Sigmoid colon (tissue), 7 donors: Measurements from ENCODE around the gene PRLH. TPM values are rescaled to one million over a fixed set of nuclear protein-coding genes. Genes with fewer than 3 reads are reported as not detected.

ENCODE experiments used
- DNase-seq: peaks from one replicate; pipeline ENCODE4 v3.0.0-alpha.2; 2019
- H3K27ac ChIP-seq, 4 donors: fragments of 200-600 bp; sonication (generic); one replicate each; pipeline ENCODE4 v1.5.1; 2016 to 2019; ENCODE audit warnings: mild to moderate bottlenecking in 1 of 4
- H3K27me3 ChIP-seq, 3 donors: fragments of 200-600 bp; sonication (generic); one replicate each; pipeline ENCODE4 v1.5.1; 2019; ENCODE audit warnings: mild to moderate bottlenecking in 1 of 3
- H3K36me3 ChIP-seq, 4 donors: fragments of 200-600 bp; sonication (generic); one replicate each; pipeline ENCODE4 v1.5.1; 2016 to 2019
- H3K4me1 ChIP-seq, 4 donors: fragments of 200-600 bp; sonication (generic); one replicate each; pipeline ENCODE4 v1.5.1; 2017 to 2019
- H3K4me3 ChIP-seq, 4 donors: fragments of 200-600 bp; sonication (generic); one replicate each; pipeline ENCODE4 v1.5.1; 2017 to 2019; ENCODE audit warnings: mild to moderate bottlenecking in 2 of 4, moderate library complexity in 1 of 4
- H3K9me3 ChIP-seq, 4 donors: fragments of 200-600 bp in 3 of 4; sonication (generic) in 3 of 4; one replicate each; pipeline versions ENCODE4 v1.5.1 to v1.6.1; 2013 to 2019
- EP300 ChIP-seq, 4 donors: sonication (generic); formaldehyde crosslinking; IDR thresholded peaks; one replicate each; pipeline ENCODE4 v1.6.1; 2017; ENCODE audit warnings: antibody characterized with exemption in 4 of 4
- POLR2A ChIP-seq, 2 donors: fragments of 450-650 bp; IDR thresholded peaks; one replicate each; pipeline ENCODE4 v1.6.1; 2016; ENCODE audit warnings: antibody characterized with exemption in 2 of 2, mild to moderate bottlenecking in 2 of 2, moderate library complexity in 2 of 2
- POLR2AphosphoS5 ChIP-seq, 4 donors: sonication (generic); formaldehyde crosslinking; IDR thresholded peaks; one replicate each; pipeline ENCODE4 v1.6.1; 2017; ENCODE audit warnings: antibody characterized with exemption in 4 of 4
- WGBS, 2 donors: extraction: QIAGEN DNeasy Blood & Tissue Kit; methylation state at CpG; one replicate each; pipeline ENCODE4 v1.1.7; 2013; 5-methylcytosine and 5-hydroxymethylcytosine counted together
- intact Hi-C: fragments of 100-400 bp; cut with DNase I; formaldehyde crosslinking; loops from one replicate; pipeline ENCODE4 v1.15.1; 2023
- polyA plus RNA-seq, 3 donors: library from polyadenylated mRNA; stranded (reverse); fragments of 200-250 nt; gene quantifications; one replicate each; pipeline ENCODE4 v1.2.3, GENCODE V29; 2013
- total RNA-seq, 4 donors: library from RNA; depleted of rRNA; stranded (reverse); fragments of >200 nt; gene quantifications; one replicate each; pipeline ENCODE4 v1.1.0, GENCODE V29; 2016
- TF ChIP-seq, protein P1 (sequence below), 4 experiments: fragments of 450-650 bp in 3 of 4; fragments of 200-600 bp in 1 of 4; IDR thresholded peaks; one replicate each; pipeline ENCODE4 v1.5.1; 2016 to 2019; ENCODE audit warnings: antibody characterized with exemption in 4 of 4, mild to moderate bottlenecking in 3 of 4, moderate library complexity in 2 of 4
- donor health status: healthy with polysubstance abuse.
- donor health status: Bipolar disorder and iron deficiency.
- donor health status: healthy.

PRLH gene
- total and polyA plus RNA-seq, 7 donors: not detected

DNA sequence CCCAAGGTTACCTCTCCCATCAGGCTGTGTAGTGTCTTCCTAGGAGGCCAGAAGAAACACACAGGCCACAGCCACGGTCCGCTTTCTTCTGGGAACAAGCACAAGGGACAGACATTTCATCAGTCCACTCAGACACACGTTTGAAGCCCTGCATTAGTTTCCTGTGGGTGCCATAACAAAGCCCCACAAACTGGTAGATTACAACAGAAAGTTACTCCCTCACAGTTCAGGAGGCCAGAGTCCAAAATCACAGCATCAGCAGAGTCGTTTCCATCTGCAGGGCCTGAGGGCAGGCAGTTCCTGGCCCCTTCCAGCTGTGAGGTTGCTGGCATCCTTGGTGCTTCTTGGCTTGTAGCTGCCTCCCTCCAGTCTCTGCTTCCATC lies 8.8 kb upstream of the PRLH start:
- intact Hi-C loops: no loop called here
- TF ChIP-seq POLR2AphosphoS5 (IDR thresholded peaks at IDR 0.05) (no peak), POLR2A (IDR thresholded peaks at IDR 0.05) (no peak), EP300 (IDR thresholded peaks at IDR 0.05) (no peak)
- TF ChIP-seq, protein P1, sequence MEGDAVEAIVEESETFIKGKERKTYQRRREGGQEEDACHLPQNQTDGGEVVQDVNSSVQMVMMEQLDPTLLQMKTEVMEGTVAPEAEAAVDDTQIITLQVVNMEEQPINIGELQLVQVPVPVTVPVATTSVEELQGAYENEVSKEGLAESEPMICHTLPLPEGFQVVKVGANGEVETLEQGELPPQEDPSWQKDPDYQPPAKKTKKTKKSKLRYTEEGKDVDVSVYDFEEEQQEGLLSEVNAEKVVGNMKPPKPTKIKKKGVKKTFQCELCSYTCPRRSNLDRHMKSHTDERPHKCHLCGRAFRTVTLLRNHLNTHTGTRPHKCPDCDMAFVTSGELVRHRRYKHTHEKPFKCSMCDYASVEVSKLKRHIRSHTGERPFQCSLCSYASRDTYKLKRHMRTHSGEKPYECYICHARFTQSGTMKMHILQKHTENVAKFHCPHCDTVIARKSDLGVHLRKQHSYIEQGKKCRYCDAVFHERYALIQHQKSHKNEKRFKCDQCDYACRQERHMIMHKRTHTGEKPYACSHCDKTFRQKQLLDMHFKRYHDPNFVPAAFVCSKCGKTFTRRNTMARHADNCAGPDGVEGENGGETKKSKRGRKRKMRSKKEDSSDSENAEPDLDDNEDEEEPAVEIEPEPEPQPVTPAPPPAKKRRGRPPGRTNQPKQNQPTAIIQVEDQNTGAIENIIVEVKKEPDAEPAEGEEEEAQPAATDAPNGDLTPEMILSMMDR (IDR thresholded peaks at IDR 0.05): no peak
- Histone ChIP-seq H3K27me3 (no peaks in the 10 kb centered on the region), H3K4me1 (peaks cover 0 to 20% (median 15%) of the 10 kb centered on the region in 4 donors), H3K36me3 (no peaks in the 10 kb centered on the region), H3K27ac (peak overlapping the region; percentile 21 to 60 (median 52)), H3K9me3 (peaks cover 0 to 7% (median 1%) of the 10 kb centered on the region in 4 donors), H3K4me3 (no peak overlapping the region)
- no peak for DNase-seq
- 68% methylated on average over 4 of the region's 4 CpGs for WGBS, 2 donors

DNA sequence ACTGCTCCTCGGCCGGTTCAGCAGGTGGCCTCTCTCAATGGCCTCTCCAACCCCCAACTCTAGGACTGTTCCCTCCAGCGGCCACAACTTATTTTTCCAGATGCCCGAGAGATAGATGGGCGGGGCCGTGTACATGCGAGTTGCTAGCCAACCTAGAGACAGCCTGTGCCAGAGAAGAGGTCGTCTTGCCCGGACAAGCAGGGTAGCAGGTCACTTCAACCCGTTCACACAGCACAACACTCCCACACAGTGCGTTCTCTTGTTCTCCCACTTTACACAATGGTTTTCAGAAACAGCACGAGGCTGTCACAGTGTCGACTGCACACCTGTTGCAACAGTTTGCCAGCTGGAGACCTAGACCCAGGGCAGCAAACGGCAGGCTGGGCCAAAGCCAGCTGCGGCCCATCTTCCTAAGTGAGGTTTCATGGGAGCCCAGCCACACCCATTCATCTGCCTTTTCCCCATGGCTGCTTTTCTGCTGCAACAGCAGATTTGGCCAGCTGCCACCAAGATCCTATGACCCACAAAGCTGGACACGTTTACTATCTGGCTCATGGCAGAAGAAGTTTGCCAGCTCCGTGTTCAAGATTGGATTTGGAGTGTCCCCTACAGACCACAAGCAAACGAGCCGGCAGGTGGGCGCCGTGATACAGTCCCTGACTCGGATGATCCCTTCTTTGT lies 7.3 kb upstream of the PRLH start:
- Histone ChIP-seq H3K4me1 (peaks cover 0 to 20% (median 15%) of the 10 kb centered on the region in 4 donors), H3K9me3 (peaks cover 0 to 7% (median 1%) of the 10 kb centered on the region in 4 donors), H3K27me3 (peaks cover 0 to 6% (median 5%) of the 10 kb centered on the region in 3 donors), H3K27ac (no peak overlapping the region), H3K36me3 (no peaks in the 10 kb centered on the region), H3K4me3 (no peak overlapping the region)
- intact Hi-C loops: no loop called here
- DNase-seq: peak; percentile 96
- TF ChIP-seq POLR2A (IDR thresholded peaks at IDR 0.05) (no peak), POLR2AphosphoS5 (IDR thresholded peaks at IDR 0.05) (peak; percentile 16 to 63 (median 34))
- TF ChIP-seq, protein P1 (IDR thresholded peaks at IDR 0.05): peak in 1 of 4 experiments; percentile 10
- 43 to 67% methylated on average over 22 of the region's 22 CpGs for WGBS, 2 donors

DNA sequence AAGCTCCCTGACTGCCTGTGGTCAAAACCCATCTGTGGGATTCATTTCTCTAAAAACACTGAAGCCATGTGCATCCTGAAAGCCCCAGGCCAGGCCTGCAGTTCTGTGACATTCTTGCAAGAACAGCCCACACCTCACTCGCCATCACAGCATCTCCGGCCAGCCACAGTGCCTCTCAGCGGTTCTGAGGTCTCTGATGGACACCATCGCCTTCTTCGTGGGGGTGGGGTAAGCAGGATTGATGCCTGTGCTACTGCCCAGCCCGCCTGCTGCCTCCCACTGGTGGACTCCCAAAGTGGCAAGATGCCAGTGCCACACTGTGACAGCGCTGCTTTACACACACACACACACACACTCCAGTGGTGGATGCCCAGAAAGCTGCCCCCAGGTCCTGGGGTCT lies 5.2 kb upstream of the PRLH start:
- Histone ChIP-seq H3K36me3 (no peaks in the 10 kb centered on the region), H3K4me1 (peaks cover 0 to 20% (median 15%) of the 10 kb centered on the region in 4 donors), H3K9me3 (peaks cover 0 to under 1% (median 0%) of the 10 kb centered on the region in 4 donors), H3K27me3 (peaks cover 0 to 15% (median 11%) of the 10 kb centered on the region in 3 donors), H3K27ac (no peak overlapping the region), H3K4me3 (no peak overlapping the region)
- TF ChIP-seq POLR2AphosphoS5 (IDR thresholded peaks at IDR 0.05): no peak
- TF ChIP-seq, protein P1 (IDR thresholded peaks at IDR 0.05): no peak
- no peak for TF ChIP-seq POLR2A (IDR thresholded peaks at IDR 0.05)
- TF ChIP-seq EP300 (IDR thresholded peaks at IDR 0.05): no peak
- DNase-seq: no peak
- intact Hi-C loops: loop anchor here (2.0 kb wide), 1 partner anchor 48 kb away; no protein-coding TSS in a partner anchor
- WGBS, 2 donors: 89% methylated on average over 7 of the region's 7 CpGs

DNA sequence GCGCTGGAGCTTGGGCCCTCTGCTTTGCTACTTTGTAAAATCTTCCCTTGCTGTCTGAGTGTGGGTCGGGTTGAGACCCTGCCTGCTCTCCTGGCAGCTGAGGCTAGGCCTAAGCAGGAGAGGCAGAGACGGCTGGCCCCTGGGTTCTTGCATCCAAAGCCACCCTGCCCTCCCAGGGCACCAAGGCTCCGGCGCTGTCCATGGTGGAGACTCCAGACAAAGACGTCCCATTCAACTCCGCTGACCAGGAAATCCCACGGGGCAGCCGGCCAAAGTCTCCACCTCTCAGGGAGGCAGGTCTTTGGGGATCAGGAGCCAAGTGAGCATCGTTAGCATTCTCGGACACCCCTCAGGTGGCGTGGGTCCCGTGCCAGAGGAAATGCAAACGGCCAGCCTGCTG lies 2.6 kb upstream of the PRLH start:
- Histone ChIP-seq H3K36me3 (no peaks in the 10 kb centered on the region), H3K9me3 (no peaks in the 10 kb centered on the region), H3K4me1 (peaks cover 0 to 10% (median 9%) of the 10 kb centered on the region in 4 donors), H3K4me3 (no peak overlapping the region), H3K27ac (no peak overlapping the region), H3K27me3 (peaks cover 0 to 15% (median 11%) of the 10 kb centered on the region in 3 donors)
- intact Hi-C loops: no loop called here
- DNase-seq: peak; percentile 62
- TF ChIP-seq EP300 (IDR thresholded peaks at IDR 0.05): no peak
- TF ChIP-seq, protein P1 (IDR thresholded peaks at IDR 0.05): no peak
- no peak for TF ChIP-seq POLR2AphosphoS5 (IDR thresholded peaks at IDR 0.05)
- TF ChIP-seq POLR2A (IDR thresholded peaks at IDR 0.05): no peak
- 20 to 29% methylated on average over 14 of the region's 14 CpGs for WGBS, 2 donors
